Osteocyte (in vitro differentiated cells): ENCODE data around the gene SMNDC1. TPM values are rescaled to one million over a fixed set of nuclear protein-coding genes. Genes with fewer than 3 reads are reported as not detected.
"Not testable (repeated sequence)": the region's sequence is repeated elsewhere in the genome, so short reads cannot be mapped to it uniquely, and the experiment has no call there.

Experiments used
- DNase-seq: peaks from one replicate; pipeline ENCODE4 v3.0.0; 2021; ENCODE audit warnings: mixed read lengths; ENCODE audit not compliant: unreplicated experiment; ENCODE audit errors: extremely low spot score
- H3K27ac Mint-ChIP-seq: one replicate; pipeline ENCODE4 v1.8.0; 2021; ENCODE audit warnings: mild to moderate bottlenecking, mixed read lengths; ENCODE audit not compliant: unreplicated experiment
- H3K27me3 Mint-ChIP-seq: one replicate; pipeline ENCODE4 v1.8.0; 2021; ENCODE audit warnings: mixed read lengths; ENCODE audit not compliant: unreplicated experiment
- H3K36me3 Mint-ChIP-seq: one replicate; pipeline ENCODE4 v1.8.0; 2021; ENCODE audit warnings: mixed read lengths; ENCODE audit not compliant: unreplicated experiment
- H3K4me1 Mint-ChIP-seq: one replicate; pipeline ENCODE4 v1.8.0; 2021; ENCODE audit warnings: mixed read lengths; ENCODE audit not compliant: unreplicated experiment
- H3K4me3 Mint-ChIP-seq: one replicate; pipeline ENCODE4 v1.8.0; 2021; ENCODE audit warnings: mild to moderate bottlenecking, moderate library complexity, mixed read lengths; ENCODE audit not compliant: unreplicated experiment
- H3K9me3 Mint-ChIP-seq: one replicate; pipeline ENCODE4 v1.8.0; 2021; ENCODE audit warnings: mixed read lengths; ENCODE audit not compliant: unreplicated experiment
- total RNA-seq: library from RNA; stranded (reverse); gene quantifications from 2 replicates; pipeline ENCODE4 v1.2.1, GENCODE V29; 2021
- TF ChIP-seq, protein P1 (sequence below): fragments of 200-600 bp; sonication (generic); IDR thresholded peaks from 2 replicates; pipeline ENCODE4 v1.5.0; 2021; ENCODE audit warnings: antibody characterized with exemption, mild to moderate bottlenecking, moderate library complexity

SMNDC1 gene
- total RNA-seq, 1 donor from 2014 or later, result 31.7 TPM

GRCh38 chr10:110276603-110277002 lies 28.1 kb downstream of the SMNDC1 start:
- DNase-seq, result no peak
- Mint-ChIP-seq H3K27ac (no peak overlapping the region), H3K27me3 (no peaks in the 10 kb centered on the region), H3K36me3 (peaks cover 7% of the 10 kb centered on the region), H3K4me3 (no peak overlapping the region), H3K9me3 (no peaks in the 10 kb centered on the region), H3K4me1 (peaks cover 19% of the 10 kb centered on the region)
- TF ChIP-seq, protein P1, sequence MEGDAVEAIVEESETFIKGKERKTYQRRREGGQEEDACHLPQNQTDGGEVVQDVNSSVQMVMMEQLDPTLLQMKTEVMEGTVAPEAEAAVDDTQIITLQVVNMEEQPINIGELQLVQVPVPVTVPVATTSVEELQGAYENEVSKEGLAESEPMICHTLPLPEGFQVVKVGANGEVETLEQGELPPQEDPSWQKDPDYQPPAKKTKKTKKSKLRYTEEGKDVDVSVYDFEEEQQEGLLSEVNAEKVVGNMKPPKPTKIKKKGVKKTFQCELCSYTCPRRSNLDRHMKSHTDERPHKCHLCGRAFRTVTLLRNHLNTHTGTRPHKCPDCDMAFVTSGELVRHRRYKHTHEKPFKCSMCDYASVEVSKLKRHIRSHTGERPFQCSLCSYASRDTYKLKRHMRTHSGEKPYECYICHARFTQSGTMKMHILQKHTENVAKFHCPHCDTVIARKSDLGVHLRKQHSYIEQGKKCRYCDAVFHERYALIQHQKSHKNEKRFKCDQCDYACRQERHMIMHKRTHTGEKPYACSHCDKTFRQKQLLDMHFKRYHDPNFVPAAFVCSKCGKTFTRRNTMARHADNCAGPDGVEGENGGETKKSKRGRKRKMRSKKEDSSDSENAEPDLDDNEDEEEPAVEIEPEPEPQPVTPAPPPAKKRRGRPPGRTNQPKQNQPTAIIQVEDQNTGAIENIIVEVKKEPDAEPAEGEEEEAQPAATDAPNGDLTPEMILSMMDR, result no peak

DNA sequence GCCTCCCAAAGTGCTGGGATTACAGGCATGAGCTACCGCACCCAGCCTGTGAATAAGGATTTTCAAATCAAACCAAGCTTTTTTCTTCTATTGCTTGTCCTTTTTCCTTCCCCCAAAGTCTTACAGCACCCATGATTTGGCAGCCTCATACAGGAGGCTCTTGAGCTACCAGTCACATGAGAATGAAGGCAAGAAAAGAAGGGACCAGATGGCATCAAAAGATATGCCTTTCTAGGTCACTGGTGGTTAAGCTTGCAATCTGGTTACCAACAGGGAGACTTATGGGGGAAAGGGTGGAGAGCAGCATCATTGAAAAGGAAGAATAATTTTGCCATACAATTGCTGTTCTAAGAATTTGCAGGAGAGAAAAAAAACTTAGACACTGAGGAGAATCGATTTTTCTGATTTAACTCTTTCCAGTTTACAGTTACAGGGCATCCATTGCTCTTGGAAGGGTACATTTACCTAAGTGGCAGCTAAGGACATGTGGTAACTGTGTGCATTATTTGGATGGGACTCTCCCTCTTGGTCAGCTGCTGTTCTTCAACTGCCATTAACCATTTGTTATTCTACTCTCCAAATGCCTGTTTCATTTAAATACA lies 29.5 kb downstream of the SMNDC1 start:
- TF ChIP-seq, protein P1, result no peak
- H3K27me3 Mint-ChIP-seq, result no peaks in the 10 kb centered on the region

GRCh38 chr10:110274647-110275046 lies 30.1 kb downstream of the SMNDC1 start:
- Mint-ChIP-seq H3K36me3 (no peaks in the 10 kb centered on the region), H3K27me3 (no peaks in the 10 kb centered on the region), H3K4me3 (no peak overlapping the region), H3K9me3 (no peaks in the 10 kb centered on the region), H3K27ac (no peak overlapping the region), H3K4me1 (peaks cover 26% of the 10 kb centered on the region)
- TF ChIP-seq, protein P1, result no peak
- DNase-seq, result no peak

More for the DNA sequence above, 29.5 kb downstream of the SMNDC1 start:
- Mint-ChIP-seq H3K36me3 (no peaks in the 10 kb centered on the region), H3K4me1 (peaks cover 21% of the 10 kb centered on the region), H3K27ac (no peak overlapping the region), H3K4me3 (no peak overlapping the region), H3K9me3 (no peaks in the 10 kb centered on the region)
- DNase-seq, result no peak

DNA sequence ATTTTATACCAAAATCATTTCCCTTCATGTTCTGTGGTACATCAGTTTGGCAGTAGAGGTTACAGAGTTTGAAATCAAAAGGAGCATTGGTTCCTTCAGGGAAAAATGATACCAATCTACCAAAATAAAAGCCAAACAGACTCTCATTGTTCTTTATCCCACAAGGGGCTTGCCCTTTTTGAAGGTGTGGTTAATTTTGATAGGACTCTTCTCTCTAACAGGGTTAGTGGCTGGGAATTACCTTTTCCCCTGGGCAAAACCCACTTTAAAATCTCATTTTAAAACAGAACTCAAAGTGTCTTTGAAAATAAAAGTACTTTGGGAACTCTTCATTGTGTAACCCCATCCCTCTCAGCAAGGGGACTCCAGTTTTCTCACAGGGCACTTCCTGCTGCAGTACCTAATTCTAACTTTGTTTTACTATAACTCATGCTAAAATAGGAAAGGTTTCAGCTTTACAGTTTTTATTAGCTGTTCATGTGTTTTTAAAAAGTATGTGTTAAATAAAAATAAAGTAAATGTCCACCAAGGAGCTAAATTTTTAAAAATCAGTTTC lies 30.6 kb downstream of the SMNDC1 start:
- H3K27ac Mint-ChIP-seq, result no peak overlapping the region
- DNase-seq, result no peak
- no peaks in the 10 kb centered on the region for H3K36me3 Mint-ChIP-seq
- no peaks in the 10 kb centered on the region for H3K27me3 Mint-ChIP-seq
- peaks cover 28% of the 10 kb centered on the region for H3K4me1 Mint-ChIP-seq
- no peak overlapping the region for H3K4me3 Mint-ChIP-seq
- no peaks in the 10 kb centered on the region for H3K9me3 Mint-ChIP-seq
- TF ChIP-seq, protein P1, result no peak

DNA sequence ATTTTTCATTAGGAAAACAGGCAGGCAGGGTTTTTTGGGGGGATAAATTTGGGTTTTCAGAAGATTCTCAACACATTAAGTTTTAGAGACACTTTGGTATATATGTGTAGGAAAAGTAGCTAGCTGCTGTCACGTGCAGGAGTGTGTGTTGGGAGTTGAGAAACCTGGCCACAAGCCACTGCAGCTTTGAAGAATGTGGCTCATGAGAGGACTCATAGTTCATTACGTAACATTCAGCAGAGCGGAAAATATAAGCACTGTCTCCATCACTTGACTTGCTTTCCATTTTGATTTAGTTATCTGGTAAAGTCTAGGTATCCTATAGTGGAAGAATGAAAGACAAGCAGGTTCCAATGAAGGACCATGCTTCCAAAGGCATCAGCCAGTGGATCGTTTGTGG lies 31.2 kb downstream of the SMNDC1 start:
- H3K27me3 Mint-ChIP-seq, result no peaks in the 10 kb centered on the region

DNA sequence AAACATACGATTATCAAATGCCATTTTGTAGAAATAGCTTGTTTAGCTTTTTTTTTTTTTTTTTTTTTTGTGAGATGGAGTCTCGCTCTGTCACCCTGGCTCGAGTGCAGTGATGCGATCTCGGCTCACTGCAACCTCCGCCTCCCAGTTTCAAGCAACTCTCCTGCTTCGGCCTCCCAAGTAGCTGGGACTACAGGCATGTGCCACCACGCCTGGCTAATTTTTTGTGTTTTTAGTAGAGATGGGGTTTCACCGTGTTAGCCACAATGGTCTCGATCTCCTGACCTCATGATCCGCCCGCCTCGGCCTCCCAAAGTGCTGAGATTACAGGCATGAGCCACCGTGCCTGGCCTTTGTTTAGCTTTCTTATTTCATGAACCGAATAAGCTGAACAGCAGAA lies 31.7 kb downstream of the SMNDC1 start:
- not testable (repeated sequence) for H3K9me3 Mint-ChIP-seq, H3K27ac Mint-ChIP-seq, DNase-seq, H3K36me3 Mint-ChIP-seq, H3K27me3 Mint-ChIP-seq, H3K4me3 Mint-ChIP-seq
- H3K4me1 Mint-ChIP-seq, result peaks cover 32% of the 10 kb centered on the region

More for the DNA sequence above, 31.2 kb downstream of the SMNDC1 start:
- DNase-seq, result no peak
- Mint-ChIP-seq H3K9me3 (no peaks in the 10 kb centered on the region), H3K4me1 (peaks cover 30% of the 10 kb centered on the region), H3K4me3 (no peak overlapping the region), H3K36me3 (no peaks in the 10 kb centered on the region), H3K27ac (no peak overlapping the region)
- TF ChIP-seq, protein P1, result no peak
